NCI-H187 (cell line): ENCODE data around the gene LDHAL6A.

Source experiments
- DNase-seq, 2 experiments: peaks; one replicate each; lab custom pipeline; 2025; lab: John Stamatoyannopoulos, UW

LDHAL6A gene

DNA sequence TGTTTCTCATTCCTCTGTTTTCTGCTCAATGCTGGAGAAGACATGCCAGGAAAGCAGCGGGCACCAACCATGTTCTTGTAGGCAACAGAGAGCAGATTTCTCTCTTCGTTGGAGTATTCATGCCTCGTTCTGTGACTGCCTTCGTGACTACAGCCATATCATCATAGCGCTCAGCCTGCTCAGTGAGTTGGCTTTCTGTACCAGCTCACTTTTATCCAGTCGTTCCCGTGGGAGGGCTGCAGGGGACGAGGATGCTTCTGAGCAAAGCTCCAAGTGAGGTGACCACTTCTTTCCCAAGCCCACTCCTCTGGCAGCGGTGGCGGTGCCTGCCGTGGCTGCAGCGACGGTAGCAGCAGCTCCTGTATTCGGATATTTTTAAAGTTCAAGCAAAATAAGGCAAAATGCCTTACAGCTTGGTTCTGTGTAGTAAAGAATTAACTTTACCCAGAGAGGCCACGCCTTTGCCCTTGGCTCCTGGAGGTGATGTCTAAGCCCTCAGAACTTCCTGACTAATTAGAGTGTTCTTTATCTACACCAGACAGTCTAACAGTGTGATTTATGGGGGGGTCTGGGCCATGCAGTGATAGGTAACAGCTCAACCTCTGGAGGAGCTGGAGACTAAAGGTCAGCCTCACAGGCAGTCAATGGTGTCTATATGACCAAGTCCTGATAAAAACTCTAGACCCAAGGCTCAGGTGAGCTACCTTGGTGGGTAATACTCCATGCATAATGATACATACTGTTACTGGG lies 35.3 kb downstream of the LDHAL6A start:
- no peak for DNase-seq

DNA sequence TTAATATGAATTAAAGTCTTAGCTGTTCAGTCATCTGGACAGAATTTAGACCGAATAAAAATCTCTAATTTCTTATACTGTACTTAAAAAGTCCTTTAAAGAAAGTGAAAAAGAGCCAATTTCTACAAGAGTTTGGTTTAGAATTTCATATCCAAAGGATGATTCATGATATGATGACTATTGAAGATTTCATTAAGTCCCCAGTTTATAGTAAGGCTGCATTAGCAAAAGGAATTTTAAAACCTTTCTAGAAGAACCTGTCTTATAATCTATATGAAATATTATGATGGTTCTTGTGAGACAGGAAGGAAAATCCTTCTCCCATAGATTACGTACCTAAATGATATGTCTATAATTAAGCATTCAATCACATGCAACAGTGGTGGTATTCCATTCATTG lies 36.3 kb downstream of the LDHAL6A start:
- no peak for DNase-seq

DNA sequence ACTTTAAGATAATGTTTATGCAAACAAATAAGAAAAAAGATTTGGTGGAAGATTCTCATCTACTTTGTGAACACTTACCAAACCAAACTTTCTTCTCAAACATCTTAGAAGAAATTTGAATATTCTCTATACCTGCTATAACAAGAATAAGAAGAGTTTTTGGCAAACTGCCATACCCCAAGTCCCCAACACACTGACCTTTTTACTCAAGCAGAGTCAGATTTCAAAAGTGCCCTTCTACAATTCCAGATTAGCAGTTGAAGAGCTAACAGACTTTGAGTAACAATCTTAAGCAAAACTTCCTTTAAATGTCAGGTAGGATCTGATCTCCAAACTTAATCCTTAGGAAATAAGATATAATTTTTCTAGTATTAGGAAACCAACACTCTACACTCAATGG lies 37.2 kb downstream of the LDHAL6A start:
- DNase-seq, result no peak

DNA sequence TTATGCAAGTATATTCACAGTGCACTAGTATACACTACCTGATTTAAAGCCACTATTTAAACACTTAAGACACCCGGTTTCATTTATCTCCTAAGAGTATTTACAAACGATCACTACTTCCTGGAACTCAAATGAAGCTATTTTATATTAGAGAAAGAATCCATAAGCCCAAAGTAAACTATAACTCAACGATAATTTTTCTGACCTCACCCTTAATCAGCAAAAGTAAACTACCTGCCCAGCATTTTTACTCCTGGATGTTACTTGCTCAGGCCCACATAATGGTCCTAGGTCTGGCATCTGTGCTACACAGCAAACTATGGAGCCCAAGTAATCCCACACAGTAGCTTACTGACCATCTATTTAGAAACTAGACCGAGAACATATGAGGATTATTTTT lies 37.7 kb downstream of the LDHAL6A start:
- no peak for DNase-seq

DNA sequence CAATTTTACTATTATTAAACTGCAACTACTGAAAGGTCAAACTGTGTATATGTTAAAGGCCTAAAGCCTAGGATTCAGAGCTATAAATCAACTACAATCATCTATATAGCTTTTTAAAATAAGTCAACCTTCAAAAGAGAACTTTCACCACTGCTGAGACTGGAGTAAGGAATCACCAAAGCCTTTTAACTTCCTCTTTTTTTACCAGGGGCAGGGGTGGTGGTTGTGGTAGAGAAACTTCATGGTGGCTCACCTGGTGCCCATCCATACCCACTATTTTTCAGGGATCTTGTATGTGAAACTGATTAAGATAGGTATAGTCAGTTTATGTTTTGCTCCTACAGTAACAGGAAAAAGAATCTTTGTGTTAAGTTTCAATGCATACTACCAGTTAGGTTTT lies 39.6 kb downstream of the LDHAL6A start:
- DNase-seq, result no peak

DNA sequence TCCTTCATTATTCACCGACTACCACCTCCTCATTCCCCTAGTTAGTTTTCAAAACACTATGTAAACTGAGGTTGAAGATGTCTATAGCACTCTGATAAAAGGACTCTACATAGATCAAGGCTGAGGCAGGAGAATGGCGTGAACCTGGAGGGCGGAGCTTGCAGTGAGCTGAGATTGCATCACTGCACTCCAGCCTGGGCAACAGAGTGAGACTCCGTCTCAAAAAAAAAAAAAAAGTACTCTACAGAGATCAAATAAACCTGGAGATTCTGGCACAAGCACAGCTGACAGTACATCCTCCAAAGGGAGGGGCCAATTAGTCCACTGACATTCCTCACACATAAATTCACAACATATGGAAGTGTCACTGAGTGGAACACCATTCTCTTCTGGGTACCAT lies 40.0 kb downstream of the LDHAL6A start:
- DNase-seq, result no peak

DNA sequence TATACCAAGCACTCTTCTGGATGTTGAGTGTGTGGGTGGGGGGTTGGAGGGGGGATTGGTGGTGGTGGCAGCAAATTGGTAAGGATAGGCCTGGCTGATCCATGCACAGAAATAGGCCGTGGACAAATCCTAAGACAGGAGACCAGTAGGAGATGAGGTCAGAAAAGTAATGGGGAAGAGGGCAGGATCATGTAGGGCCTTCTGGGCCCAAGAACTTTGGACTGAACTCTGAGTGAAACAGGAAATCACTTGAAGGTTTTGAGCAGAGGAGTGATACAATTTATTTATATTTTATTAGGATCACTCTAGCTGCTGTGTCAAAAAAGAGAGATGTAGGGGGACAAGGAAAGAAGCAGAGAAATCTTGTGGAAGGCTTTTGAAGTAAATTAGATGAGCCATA lies 42.4 kb downstream of the LDHAL6A start:
- no peak for DNase-seq

DNA sequence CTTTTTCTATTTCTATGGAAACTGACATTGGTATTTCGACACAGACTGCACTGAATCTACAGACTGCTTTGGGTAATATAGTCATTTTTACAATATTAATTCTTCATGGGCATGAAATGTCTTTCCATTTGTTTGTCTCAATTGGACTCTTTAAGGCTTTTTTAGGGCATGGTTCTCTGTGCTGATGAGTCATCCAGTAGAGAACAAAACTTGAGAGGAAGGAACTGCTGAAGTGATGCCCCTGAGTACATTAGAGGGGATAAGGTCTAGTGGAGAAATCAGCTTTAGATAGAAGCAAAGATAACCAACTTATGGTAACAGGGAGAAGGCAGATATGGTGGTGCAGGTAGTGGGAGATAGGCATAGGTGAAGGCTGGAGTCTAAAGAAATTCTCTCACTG lies 46.0 kb downstream of the LDHAL6A start:
- no peak for DNase-seq

DNA sequence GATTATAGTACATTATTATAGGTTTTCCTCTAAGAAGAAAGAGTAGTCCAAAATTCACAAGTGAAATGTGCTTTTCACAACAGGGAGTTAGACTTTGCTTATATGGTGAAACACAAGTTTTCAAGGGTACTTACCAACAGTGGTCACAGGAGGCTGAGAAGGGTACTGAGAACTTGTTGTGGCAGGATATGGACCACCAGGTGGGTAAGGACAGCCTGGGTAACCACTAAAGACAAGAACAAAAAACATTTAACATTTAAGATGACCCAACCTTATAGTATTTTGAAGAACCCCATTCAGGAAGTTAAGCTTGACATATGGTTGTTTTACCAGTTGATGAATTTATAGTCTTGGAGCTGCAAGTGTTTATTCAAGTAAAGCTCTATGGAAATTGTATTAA lies 46.7 kb downstream of the LDHAL6A start:
- DNase-seq, result no peak

DNA sequence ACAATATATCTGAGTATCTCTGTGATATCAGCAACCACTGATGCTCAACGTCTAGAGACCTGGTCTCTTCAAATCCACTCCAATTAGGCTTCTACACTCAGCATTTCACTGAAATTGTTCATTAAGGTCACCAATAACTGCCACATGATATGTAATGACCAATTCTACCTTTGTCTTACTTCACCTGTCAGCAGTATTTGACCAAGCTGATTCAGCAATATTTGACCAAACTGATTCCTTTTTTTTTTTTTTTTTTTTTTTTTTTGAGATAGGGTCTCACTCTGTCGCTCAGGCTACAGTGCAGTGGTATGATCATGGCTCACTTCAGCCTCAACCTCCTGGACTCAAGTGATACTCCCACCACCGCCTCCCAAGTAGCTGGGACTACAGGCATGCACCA lies 65.5 kb downstream of the LDHAL6A start:
- DNase-seq, result no peak

DNA sequence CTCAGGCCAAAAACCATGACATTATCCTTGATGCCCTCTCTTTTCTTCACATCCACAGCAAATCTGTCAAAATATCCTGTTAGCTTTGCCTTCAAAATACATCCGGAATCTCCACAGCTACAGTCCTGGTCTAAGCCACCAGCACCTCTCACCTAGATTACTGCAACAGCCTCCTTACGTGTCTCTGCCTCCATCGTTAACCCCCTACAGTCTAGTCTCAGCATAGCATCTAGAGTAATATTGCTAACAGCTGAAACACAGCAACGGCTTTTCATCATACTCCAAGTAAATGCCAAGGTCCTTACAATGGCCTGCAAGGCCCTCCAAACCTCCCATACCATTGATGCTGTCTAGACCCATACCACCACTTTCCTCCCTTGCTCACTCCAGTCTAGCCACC lies 66.7 kb downstream of the LDHAL6A start:
- DNase-seq, result no peak

DNA sequence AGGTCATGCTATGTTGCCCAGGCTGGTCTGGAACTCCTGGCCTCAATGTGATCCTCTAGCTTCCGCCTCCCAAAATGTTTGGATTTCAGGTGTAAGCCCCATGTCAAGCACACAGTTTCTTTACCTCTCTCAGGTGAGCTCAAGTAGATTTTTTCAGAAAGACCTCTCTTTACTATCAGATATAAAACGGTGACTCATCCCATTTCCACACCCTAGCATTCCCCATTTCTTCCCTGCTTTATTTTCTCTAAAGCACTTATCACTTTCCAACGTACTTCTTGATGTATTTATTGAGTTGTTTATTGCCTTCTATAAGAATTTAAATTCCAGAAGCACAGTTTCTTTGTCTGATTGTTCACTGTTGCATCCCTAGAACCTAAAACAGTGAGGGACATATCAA lies 67.4 kb downstream of the LDHAL6A start:
- DNase-seq, result no peak

DNA sequence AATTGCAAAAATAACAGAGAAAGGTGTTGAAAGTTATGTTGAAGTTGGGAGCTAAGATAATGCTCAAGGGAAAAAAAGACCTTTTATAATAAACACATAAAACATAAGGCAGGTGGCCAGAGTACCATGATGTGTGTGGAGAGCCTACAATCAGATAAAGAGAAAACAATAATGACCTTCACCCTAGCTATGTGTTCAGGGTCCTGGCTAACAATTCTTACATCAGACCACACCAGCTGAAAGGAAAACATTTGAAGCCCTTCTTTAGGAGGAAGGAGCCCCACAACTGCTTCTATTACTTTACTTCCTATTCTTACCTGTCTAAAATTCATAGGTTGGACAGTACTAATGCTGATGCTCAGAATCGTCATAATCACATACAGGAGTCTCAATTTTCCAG lies 68.6 kb downstream of the LDHAL6A start:
- DNase-seq, result no peak

DNA sequence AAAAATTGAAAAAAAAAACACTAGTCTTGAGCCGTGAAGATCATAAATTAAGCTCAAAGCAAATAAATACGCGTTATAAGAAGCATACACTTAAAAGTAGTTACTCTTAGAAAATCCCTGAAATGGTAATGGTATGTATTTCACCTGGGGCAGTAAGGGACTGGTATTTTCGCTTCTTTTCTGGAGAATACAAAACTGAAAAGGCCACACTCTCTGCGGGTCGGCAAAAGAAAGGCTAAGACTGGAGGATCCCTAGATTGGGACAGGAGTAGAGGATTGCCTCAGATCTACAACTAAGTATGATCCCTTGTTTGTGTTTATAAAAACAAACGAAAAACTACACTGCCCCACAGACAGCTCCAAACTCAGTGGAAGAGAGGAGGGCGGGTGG lies 70.5 kb downstream of the LDHAL6A start:
- peak in 1 of 2 experiments; percentile 52 for DNase-seq

DNA sequence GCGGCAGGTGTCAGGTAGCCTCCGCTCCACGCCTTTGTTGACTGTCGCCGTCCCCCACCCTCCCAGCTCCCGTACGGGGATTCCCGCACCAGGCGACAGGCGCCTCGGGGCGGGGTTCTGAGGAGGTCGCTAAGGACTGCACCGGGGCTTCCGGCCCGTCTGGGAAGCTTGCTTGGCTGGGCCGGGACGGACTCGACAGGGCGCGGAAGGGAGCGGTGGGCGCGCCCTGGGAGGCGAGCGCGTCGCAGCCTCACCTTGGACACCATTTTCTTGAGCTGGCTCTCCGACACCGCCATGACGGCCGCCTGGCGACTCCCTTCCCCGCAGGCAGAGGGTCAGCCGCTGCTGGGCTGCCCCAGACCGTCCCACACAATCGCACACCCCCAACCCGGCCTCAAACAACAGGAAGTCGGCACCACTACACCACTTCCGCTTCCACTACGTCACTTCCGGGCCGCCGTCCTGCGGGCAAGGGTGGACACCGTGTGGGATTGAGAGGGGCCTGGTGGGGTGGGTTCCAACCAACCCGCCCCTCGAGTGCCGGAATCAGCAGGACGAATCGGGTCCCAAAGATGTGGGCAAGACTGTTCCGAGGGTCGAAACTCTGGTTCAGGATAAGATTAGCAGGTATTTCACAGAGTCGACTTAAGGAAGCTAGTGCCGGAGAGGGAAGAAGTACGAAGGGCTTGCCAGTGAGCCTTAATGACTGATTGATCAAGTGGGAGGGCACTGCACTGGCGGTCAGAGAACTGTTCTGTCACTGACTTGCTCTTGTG lies 71.1 kb downstream of the LDHAL6A start, which contains the start of gene TSG101:
TSS of gene TSG101 (minus strand) at position 422 of the 776 bp plus-strand sequence. CDS start at position 296, 126 bp downstream.
- DNase-seq, result peak; percentile 82 to 84

DNA sequence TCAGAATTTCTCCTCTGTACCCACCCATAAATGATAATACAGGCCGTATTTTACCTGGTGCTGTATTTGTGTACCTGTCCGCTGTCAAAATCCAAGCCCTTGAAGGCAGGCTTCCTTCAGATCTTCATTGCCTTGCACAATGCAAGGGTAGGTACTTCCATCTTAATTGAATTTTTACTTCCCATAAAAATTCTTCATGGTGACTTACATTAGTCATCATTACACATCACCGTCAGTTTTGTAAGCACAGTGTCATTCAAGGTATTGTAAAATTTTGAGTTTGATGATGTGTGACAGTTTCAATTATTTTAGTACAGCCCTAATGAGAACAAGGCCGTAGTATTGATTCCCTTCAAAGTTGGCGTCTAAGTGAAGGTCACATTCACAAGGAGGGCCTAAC lies 71.9 kb downstream of the LDHAL6A start:
- DNase-seq, result no peak
